Keratinocyte (primary cell): ENCODE data around the gene DEPDC4. TPM values are rescaled to one million over a fixed set of nuclear protein-coding genes. Genes with fewer than 3 reads are reported as not detected.

Experiments
- DNase-seq: peaks from one replicate; pipeline ENCODE4 v3.0.0-alpha.2; 2011; ENCODE audit warnings: low read depth, missing footprints, low spot score
- FAIRE-seq: peaks from 2 replicates; lab custom pipeline; 2011; peaks lifted over from hg19 to GRCh38; lab: Jason Lieb, UNC
- H2AFZ ChIP-seq: 2 replicates; pipeline ENCODE4 v1.6.0; 2012; ENCODE audit warnings: low read length, control low read depth, inconsistent platforms; ENCODE audit not compliant: control insufficient read depth
- H3K27ac ChIP-seq: 2 replicates; pipeline ENCODE4 v1.5.1; 2011; ENCODE audit warnings: low read length; ENCODE audit not compliant: control insufficient read depth, insufficient read depth
- H3K27me3 ChIP-seq: 3 replicates; pipeline ENCODE4 v1.6.0; 2011; ENCODE audit warnings: low read length; ENCODE audit not compliant: control insufficient read depth, insufficient read depth; ENCODE audit errors: extremely low read depth
- H3K36me3 ChIP-seq, 2 experiments: 2 replicates in 1 of 2; 3 replicates in 1 of 2; pipeline ENCODE4 v1.5.1; 2011; ENCODE audit warnings: low read length in 2 of 2, mild to moderate bottlenecking in 1 of 2; ENCODE audit not compliant: control insufficient read depth in 2 of 2, insufficient read depth in 2 of 2; ENCODE audit errors: extremely low read depth in 1 of 2
- H3K4me1 ChIP-seq: 3 replicates; pipeline ENCODE4 v1.5.1; 2011; ENCODE audit warnings: low read length; ENCODE audit not compliant: control insufficient read depth, insufficient read depth; ENCODE audit errors: extremely low read depth
- H3K4me2 ChIP-seq: 3 replicates; pipeline ENCODE4 v1.6.0; 2011; ENCODE audit warnings: low read depth, low read length; ENCODE audit not compliant: control insufficient read depth, insufficient read depth; ENCODE audit errors: extremely low read depth
- H3K4me3 ChIP-seq, 3 experiments: fragments of 200-600 bp in 1 of 3; sonication (generic) in 1 of 3; 2 replicates in 2 of 3; 3 replicates in 1 of 3; pipeline ENCODE4 v1.5.1; 2011 to 2016; ENCODE audit warnings: low read length in 3 of 3, mild to moderate bottlenecking in 3 of 3, control low read depth in 2 of 3, inconsistent platforms in 1 of 3, low read depth in 1 of 3, mixed read lengths in 1 of 3, mixed run types in 1 of 3, moderate library complexity in 1 of 3; ENCODE audit not compliant: control insufficient read depth in 2 of 3, insufficient read depth in 2 of 3; ENCODE audit errors: extremely low read depth in 1 of 3
- H3K79me2 ChIP-seq: 2 replicates; pipeline ENCODE4 v1.6.0; 2012; ENCODE audit warnings: low read length; ENCODE audit not compliant: control insufficient read depth, insufficient read depth
- H3K9ac ChIP-seq: 3 replicates; pipeline ENCODE4 v1.6.0; 2011; ENCODE audit warnings: low read length; ENCODE audit not compliant: control insufficient read depth, insufficient read depth; ENCODE audit errors: extremely low read depth
- H3K9me1 ChIP-seq: 3 replicates; pipeline ENCODE4 v1.6.0; 2011; ENCODE audit warnings: low read length; ENCODE audit not compliant: control insufficient read depth, insufficient read depth; ENCODE audit errors: extremely low read depth
- H3K9me3 ChIP-seq: 2 replicates; pipeline ENCODE4 v1.5.1; 2012; ENCODE audit warnings: low read depth, low read length; ENCODE audit not compliant: control insufficient read depth
- H4K20me1 ChIP-seq: 3 replicates; pipeline ENCODE4 v1.6.0; 2011; ENCODE audit warnings: low read length; ENCODE audit not compliant: control insufficient read depth, insufficient read depth; ENCODE audit errors: extremely low read depth
- EZH2 ChIP-seq: IDR thresholded peaks from one replicate; pipeline ENCODE4 v1.6.1; 2012; ENCODE audit warnings: inconsistent platforms, mild to moderate bottlenecking, low read length, moderate library complexity
- dilution Hi-C: fragments of 300-500 bp; cut with MboI; formaldehyde crosslinking; loops from one replicate; pipeline ENCODE4 v1.7.0; 2020; ENCODE audit warnings: low sequenced_read_pairs; ENCODE audit not compliant: extremely low pct_ligation_motif_present
- polyA plus RNA-seq, 5 experiments: library from polyadenylated mRNA; depleted of rRNA in 3 of 5; stranded (reverse) in 3 of 5; stranded (forward) in 1 of 5; unstranded in 1 of 5; fragments of >200 nt; gene quantifications; 1 replicate in 1 of 5; 2 replicates in 3 of 5; 3 replicates in 1 of 5; pipeline versions ENCODE4 v1.2.1 to v1.2.3, GENCODE V29; 2011 to 2012; ENCODE audit warnings: missing spikeins in 2 of 5, low read depth in 1 of 5, low replicate concordance in 1 of 5
- TF ChIP-seq, protein P1 (sequence below), 3 experiments: IDR thresholded peaks in 1 of 3; conservative IDR thresholded peaks in 1 of 3; optimal IDR thresholded peaks in 1 of 3; 2 replicates in 2 of 3; 3 replicates in 1 of 3; pipeline versions ENCODE3 to v1.5.1; 2011; ENCODE audit warnings: low read length in 3 of 3, mild to moderate bottlenecking in 3 of 3, moderate library complexity in 2 of 3, control low read depth in 1 of 3, inconsistent platforms in 1 of 3; ENCODE audit not compliant: insufficient read depth in 2 of 3; ENCODE audit errors: extremely low read depth in 1 of 3

The DEPDC4 gene
- polyA plus RNA-seq, 1 donor (not counting 4 experiments of a cell fraction or from before 2014, with no cell fraction given): 2.4 TPM

DNA sequence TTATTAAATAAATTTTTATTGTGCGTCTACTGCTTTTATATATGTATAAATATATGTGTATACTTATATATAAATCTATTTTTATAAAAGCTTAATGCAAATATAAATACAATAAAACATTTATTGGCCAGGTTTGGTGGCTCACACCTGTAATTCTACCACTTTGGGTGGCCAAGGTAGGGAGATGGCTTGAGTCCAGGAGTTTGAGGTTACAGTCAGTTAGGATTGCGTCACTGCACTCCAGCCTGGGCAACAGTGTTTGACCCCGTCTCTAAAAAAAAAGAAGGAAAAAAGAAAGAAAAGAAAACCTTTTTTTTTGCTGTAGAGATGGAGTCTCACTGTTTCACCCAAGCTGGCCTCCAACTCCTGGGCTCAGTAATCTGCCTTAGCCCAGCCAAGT lies 45.4 kb downstream of the DEPDC4 start:
- H3K4me3 ChIP-seq: no peak overlapping the region
- no peaks in the 10 kb centered on the region for H3K9me1 ChIP-seq
- dilution Hi-C loops: no loop called here
- H3K9me3 ChIP-seq: no peaks in the 10 kb centered on the region
- H3K36me3 ChIP-seq: peaks cover 3 to 5% of the 10 kb centered on the region in 2 experiments
- no peak overlapping the region for H3K27ac ChIP-seq
- no peaks in the 10 kb centered on the region for H4K20me1 ChIP-seq
- H3K9ac ChIP-seq: no peak overlapping the region
- no peaks in the 10 kb centered on the region for H3K79me2 ChIP-seq
- no peak for DNase-seq
- H2AFZ ChIP-seq: no peak overlapping the region
- H3K27me3 ChIP-seq: no peaks in the 10 kb centered on the region
- H3K4me2 ChIP-seq: no peak overlapping the region
- peaks cover 7% of the 10 kb centered on the region for H3K4me1 ChIP-seq
- TF ChIP-seq, protein P1, sequence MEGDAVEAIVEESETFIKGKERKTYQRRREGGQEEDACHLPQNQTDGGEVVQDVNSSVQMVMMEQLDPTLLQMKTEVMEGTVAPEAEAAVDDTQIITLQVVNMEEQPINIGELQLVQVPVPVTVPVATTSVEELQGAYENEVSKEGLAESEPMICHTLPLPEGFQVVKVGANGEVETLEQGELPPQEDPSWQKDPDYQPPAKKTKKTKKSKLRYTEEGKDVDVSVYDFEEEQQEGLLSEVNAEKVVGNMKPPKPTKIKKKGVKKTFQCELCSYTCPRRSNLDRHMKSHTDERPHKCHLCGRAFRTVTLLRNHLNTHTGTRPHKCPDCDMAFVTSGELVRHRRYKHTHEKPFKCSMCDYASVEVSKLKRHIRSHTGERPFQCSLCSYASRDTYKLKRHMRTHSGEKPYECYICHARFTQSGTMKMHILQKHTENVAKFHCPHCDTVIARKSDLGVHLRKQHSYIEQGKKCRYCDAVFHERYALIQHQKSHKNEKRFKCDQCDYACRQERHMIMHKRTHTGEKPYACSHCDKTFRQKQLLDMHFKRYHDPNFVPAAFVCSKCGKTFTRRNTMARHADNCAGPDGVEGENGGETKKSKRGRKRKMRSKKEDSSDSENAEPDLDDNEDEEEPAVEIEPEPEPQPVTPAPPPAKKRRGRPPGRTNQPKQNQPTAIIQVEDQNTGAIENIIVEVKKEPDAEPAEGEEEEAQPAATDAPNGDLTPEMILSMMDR (optimal IDR thresholded peaks at IDR 0.05 in 1 of 3, IDR thresholded peaks at IDR 0.05 in 1 of 3, conservative IDR thresholded peaks at IDR 0.05 in 1 of 3; ENCODE audit: extremely low read depth in 1 of 3, insufficient read depth in 2 of 3, low read length in 3 of 3): no peak
- no peak for TF ChIP-seq EZH2
- no peak for FAIRE-seq

DNA sequence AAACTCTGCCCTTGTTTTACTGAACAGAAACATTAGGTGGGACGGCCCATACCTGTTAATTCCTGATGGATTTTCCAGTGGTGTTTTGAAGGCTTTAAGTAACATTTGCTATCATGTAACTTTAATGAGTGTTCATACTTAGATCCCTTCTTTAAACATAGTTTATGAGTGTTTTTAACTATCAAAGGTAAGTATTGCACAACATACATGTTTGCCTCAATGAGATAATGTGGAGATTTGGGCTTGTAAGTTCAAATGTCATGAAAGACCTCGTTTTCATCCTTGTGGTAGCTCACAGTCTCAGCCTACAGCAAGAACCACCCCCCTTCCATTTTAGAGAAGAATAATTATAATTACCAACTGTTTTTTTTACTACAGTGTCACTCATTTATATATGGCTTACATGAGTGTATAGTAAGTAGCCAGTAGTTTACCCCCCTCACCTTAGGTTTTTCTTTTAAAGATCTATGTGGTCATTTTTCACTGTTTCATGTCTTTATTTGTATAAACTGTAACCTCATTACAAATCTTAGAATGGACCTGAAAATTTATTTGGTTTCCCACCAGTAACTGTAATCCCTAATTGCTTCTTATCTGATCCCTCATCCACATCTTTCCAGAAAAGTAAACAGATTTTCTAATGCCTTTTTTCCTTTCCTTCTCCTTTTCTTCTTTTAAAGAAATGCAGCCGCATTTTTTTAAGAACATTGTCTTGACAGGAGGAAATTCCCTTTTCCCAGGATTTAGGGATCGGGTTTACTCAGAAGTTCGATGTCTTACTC lies 47.4 kb downstream of the DEPDC4 start:
- TF ChIP-seq, protein P1 (optimal IDR thresholded peaks at IDR 0.05 in 1 of 3, IDR thresholded peaks at IDR 0.05 in 1 of 3, conservative IDR thresholded peaks at IDR 0.05 in 1 of 3; ENCODE audit: extremely low read depth in 1 of 3, insufficient read depth in 2 of 3, low read length in 3 of 3): no peak
- no peak for TF ChIP-seq EZH2
- Histone ChIP-seq H3K4me2 (no peak overlapping the region), H3K4me1 (no peaks in the 10 kb centered on the region), H3K9me1 (no peaks in the 10 kb centered on the region), H3K9ac (no peak overlapping the region), H3K27me3 (no peaks in the 10 kb centered on the region), H3K27ac (no peak overlapping the region), H3K9me3 (no peaks in the 10 kb centered on the region), H3K36me3 (peaks cover 5% of the 10 kb centered on the region in 2 experiments), H3K4me3 (no peak overlapping the region), H2AFZ (no peak overlapping the region), H4K20me1 (no peaks in the 10 kb centered on the region), H3K79me2 (no peaks in the 10 kb centered on the region)
- FAIRE-seq: no peak
- dilution Hi-C loops: no loop called here
- no peak for DNase-seq
